Fibroblast of pulmonary artery (primary cell): ENCODE results near the gene RAD51D.

Experiments used
- DNase-seq: peaks from one replicate; pipeline ENCODE4 v3.0.0-alpha.2; 2010; ENCODE audit warnings: low read depth
- H3K4me3 ChIP-seq: replicated peaks from 2 replicates; pipeline ENCODE4 v1.5.1; 2011; ENCODE audit warnings: low read depth, mild to moderate bottlenecking, control low read depth, low read length, moderate library complexity
- CTCF ChIP-seq: IDR thresholded peaks from 2 replicates; pipeline ENCODE4 v1.5.1; 2011; ENCODE audit warnings: mild to moderate bottlenecking, control low read depth, low read length, inconsistent platforms; ENCODE audit errors: missing control alignments

Gene RAD51D

GRCh38 chr17:35053204-35053603 lies 66.5 kb downstream of the RAD51D start:
- no peak for DNase-seq
- no peak overlapping the region for H3K4me3 ChIP-seq
- no peak for TF ChIP-seq CTCF

GRCh38 chr17:35052780-35053179 lies 66.9 kb downstream of the RAD51D start:
- no peak for DNase-seq
- no peak overlapping the region for H3K4me3 ChIP-seq
- TF ChIP-seq CTCF, result no peak

GRCh38 chr17:35052241-35052610 lies 67.4 kb downstream of the RAD51D start:
- no peak for DNase-seq
- TF ChIP-seq CTCF, result no peak
- no peak overlapping the region for H3K4me3 ChIP-seq

- no peak overlapping the region for H3K4me3 ChIP-seq
- TF ChIP-seq CTCF, result no peak
- DNase-seq, result peak; percentile 18
These were observed 68.0 kb downstream of the RAD51D start for GRCh38 chr17:35051579-35052240.

GRCh38 chr17:35051183-35051578 lies 68.5 kb downstream of the RAD51D start:
- TF ChIP-seq CTCF, result no peak
- peak; percentile 20 for DNase-seq
- H3K4me3 ChIP-seq, result no peak overlapping the region

GRCh38 chr17:35050170-35050569 lies 69.5 kb downstream of the RAD51D start:
- no peak overlapping the region for H3K4me3 ChIP-seq
- DNase-seq, result no peak
- TF ChIP-seq CTCF, result no peak

- TF ChIP-seq CTCF, result no peak
- no peak overlapping the region for H3K4me3 ChIP-seq
- DNase-seq, result no peak
These were observed 70.8 kb downstream of the RAD51D start for GRCh38 chr17:35048685-35049379.
